Pulmonary artery endothelial cell (primary cell): ENCODE results near the gene PIK3R5. TPM values are rescaled to one million over a fixed set of nuclear protein-coding genes. Genes with fewer than 3 reads are reported as not detected.

Experiments
- DNase-seq: peaks from one replicate; pipeline ENCODE4 v3.0.0-alpha.2; 2011; ENCODE audit warnings: low read depth, low spot score
- total RNA-seq: library from RNA; depleted of rRNA; stranded (reverse); fragments of >200 nt; gene quantifications from 2 replicates; pipeline ENCODE4 v1.2.3, GENCODE V29; 2014

The PIK3R5 gene
- total RNA-seq, 1 donor from 2014 or later, result not detected

DNA sequence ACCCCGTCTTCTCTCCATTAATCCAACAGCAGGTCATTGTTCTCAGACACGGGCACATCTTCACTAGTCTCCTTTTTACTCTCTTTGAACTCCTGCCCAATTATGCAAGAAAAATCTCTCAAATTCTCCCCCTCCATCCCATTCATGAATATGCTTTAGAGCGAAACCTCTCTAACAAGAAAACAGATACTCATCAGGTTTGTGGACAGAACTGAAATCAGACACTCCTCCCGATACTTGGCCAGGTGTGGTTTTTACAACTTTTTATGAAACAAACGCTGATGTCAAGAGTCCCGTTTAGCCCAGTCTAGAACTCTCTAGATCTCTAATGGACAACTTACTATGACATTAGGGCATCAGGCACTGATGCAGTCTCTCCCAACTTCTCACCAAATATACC lies 40.9 kb downstream of the PIK3R5 start:
- DNase-seq, result no peak

- DNase-seq, result no peak
Observed at GRCh38 chr17:8923762-8924161, 41.7 kb downstream of the PIK3R5 start.

GRCh38 chr17:8922928-8923327 lies 42.6 kb downstream of the PIK3R5 start:
- DNase-seq, result no peak

GRCh38 chr17:8922451-8922850 lies 43.1 kb downstream of the PIK3R5 start:
- no peak for DNase-seq

DNA sequence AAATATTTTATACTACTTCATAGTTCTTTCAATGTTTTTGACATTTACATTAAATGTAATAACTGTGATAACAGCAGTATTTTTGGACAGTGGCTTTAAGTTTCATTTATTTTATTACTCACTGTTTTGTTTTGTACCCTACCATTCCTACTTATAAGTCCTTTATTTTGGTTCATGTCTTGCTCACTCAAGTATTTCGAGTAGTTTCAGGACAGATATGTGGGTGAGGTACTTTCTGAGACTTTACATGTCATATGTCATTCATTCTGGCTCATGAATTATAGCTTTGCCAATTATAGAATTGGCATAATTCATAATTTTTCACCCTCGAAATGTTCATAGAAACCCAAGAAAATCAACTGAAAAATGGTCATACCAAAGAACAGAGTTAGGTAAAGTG lies 44.4 kb downstream of the PIK3R5 start:
- DNase-seq, result no peak

DNA sequence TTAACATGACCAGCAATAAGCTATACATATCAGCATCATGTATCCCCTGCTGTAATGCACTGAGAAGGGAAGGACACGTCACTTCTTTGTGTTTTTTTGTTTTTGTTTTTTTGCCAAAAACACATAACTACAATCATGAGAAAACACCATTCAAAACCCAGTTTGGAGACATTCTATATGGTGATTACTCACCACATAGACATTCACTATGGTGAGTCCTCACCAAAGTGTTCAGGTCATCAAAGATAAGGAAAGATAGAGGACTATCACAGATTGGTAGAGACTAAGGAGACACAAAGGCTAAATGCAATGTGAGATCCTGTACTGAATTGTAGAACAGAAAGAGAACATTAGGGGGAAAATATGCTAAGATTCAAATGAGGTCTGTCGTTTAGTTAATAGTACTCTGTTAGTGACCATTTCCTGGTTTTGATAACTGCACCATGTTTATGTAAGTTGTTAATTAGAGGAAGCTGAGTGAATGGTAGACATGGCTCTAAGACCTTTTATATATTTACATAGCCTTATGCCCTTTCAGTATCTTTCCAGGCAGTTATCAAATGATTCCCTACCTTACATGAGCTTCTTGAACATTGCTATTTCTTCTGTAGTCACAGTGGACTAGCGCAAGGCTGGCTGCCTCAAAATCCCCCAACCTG lies 46.6 kb downstream of the PIK3R5 start:
- no peak for DNase-seq

DNA sequence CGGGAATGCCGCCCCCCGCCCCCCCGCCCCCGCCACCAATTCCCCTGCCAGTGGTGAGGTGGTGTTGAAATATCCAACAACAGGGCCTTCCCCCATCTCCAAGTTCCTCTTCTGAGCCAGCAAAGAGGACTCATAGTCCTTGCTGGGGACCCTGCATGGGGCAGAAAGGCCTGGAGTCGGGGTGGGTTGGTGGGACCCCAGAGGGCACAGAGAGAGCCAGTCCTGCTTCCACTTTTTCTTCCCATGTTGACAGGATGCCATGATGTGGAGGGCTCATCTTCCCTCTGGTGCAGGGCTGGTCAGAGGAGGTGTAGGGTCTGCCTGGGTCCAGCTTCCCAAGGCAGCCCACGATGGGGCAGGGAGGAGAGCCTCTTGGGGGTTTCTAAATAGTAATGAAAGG lies 49.0 kb downstream of the PIK3R5 start:
- no peak for DNase-seq

GRCh38 chr17:8914554-8914953 lies 51.0 kb downstream of the PIK3R5 start:
- no peak for DNase-seq

DNA sequence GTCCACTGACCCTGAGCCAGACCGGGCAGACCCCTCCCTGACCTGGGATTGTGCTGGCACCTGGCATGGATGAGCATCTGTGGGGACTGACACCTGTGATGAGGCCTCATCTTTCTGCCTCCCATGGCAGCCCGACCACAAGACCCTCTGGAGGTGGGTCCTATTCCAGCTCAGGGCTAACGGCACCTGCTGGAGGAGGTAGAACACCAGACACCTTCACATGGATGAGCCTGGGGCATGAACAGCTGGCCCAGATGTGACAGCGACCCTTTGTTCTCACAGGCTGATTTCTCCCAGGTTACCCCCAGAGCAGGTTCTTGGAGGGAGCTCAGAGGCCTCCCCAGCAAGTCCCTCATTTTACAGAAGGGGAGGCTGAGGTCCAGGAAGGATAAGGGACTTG lies 51.6 kb downstream of the PIK3R5 start:
- DNase-seq, result no peak

- DNase-seq, result no peak
Observed at GRCh38 chr17:8913091-8913490, 52.4 kb downstream of the PIK3R5 start.

DNA sequence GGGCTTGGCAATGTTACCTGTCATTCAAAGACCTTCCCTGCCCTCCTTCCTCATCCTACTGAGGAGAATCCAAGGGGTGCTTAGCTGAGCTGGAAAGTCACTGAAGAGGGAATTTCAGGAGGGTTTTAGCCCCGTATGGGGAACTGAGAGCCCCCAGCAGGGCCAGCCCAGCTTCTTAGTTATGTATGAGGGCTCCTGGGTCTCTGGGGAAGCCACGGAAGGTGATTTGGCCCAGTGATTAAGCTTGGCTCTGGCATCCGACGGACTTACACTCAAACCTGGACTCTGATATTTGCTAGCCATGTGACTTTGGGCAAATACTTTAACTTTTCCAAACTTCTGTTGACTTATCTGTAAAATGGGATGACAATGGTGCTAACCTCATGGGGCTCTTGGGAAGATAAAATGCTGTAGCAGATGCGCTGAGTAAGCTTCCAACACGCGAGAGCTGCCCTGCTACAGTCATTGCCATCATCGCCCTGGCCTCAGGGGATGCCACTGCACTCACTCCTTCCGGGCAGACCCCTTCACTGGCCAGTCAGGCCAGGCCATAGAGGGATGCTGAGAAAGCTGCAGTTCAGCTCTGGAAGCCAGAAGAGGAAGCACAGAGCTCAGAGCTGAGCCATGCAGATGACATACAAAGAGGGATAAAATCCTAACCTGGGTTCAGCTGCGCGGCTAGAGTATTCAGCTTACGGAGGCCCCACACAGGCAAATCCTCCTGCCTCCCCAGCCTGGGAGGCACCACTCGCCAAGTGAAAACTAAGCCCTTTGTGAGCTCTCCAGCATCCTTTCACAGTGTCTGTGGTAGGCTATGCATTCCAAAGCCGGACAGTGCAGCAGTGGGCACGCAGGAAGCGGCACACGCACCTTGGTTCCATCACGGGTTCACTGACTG lies 53.2 kb downstream of the PIK3R5 start:
- no peak for DNase-seq

- no peak for DNase-seq
Observed at GRCh38 chr17:8910969-8911604, 54.4 kb downstream of the PIK3R5 start.

GRCh38 chr17:8909586-8910270 lies 55.8 kb downstream of the PIK3R5 start:
- DNase-seq, result no peak

DNA sequence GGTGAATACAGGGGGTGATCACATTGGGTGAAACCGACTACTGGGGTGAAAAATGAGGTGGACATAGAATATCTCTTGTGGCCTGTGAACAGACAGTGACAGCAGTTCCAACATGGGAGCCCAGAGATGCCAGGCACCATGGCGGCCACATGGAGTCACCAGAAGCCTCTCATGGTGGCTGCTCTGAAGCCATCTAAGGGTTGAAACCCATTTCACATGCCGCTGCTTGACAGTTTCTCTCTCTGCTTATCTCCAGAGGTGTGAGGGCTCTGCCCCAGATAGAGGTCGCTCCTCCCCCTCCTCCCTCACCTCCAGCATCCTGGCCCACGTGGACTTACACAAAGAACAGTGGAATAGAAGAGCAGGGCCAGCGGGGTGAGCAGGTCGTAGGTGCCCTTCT lies 60.2 kb downstream of the PIK3R5 start:
- DNase-seq, result no peak

GRCh38 chr17:8904686-8905085 lies 60.8 kb downstream of the PIK3R5 start:
- no peak for DNase-seq

GRCh38 chr17:8904201-8904600 lies 61.3 kb downstream of the PIK3R5 start:
- no peak for DNase-seq

DNA sequence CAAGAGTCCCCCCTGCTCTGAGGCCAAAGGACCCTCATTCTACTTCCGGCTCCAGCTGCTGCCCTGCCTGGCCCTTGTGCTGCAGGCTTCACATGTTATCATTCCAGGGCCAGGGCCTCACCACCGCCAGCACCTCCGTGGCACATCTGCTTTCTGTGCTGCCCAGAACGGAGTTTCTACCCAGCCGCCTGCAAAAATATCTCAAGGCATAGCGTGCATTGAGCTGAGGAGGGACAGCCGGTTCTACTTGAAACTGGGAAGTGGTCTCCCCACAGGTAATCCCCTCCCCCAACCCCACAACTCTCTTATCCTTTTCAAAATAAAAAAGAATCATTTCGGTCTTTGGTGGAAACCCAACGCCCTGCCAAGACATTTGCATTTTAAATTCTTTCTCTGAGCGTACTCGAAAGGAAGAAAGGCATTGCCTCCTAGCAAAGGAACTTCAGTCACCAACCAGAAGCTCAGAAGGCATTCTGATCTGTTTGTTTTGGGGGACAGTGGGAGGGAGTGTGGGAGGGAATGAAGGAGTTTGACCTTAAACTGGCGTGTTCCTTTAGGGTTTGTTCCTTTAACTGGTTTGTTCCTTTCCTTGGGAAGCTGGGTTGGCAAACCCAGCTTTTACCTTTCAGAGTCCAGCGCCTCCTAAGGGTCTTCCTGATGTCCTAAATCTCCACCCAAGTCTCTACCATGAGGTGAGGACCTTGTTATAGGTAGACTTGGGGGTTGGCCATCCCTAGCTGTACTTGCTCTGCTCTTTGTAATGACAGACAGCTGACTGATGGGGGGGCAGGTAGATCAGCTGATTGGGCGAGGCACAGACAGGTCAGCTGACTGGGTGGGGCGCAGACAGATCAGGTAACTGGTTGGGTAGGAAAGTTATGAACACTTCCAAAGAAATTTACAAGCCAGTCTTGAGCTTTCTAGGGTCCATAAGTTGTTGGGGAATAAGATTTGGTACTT lies 64.6 kb downstream of the PIK3R5 start:
- no peak for DNase-seq

DNA sequence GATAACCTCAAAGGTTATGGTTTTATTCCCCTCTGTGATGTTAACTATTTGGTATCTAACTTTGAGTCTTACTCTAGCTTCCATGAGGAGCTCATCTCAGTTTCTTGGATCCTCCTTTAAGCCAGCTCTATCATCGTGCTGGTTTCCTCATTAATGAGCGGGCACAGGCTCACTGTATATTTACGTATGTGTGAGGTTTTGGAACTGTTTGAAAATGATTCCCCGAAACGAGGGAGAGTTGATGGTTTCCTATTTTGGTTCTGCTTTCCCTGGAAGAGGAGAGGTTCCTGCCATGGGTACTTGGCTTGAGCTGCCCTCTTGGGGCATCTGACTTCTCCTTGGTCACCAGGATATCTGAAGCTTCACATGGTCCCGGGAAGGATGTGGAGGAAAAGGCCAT lies 65.3 kb downstream of the PIK3R5 start:
- no peak for DNase-seq

DNA sequence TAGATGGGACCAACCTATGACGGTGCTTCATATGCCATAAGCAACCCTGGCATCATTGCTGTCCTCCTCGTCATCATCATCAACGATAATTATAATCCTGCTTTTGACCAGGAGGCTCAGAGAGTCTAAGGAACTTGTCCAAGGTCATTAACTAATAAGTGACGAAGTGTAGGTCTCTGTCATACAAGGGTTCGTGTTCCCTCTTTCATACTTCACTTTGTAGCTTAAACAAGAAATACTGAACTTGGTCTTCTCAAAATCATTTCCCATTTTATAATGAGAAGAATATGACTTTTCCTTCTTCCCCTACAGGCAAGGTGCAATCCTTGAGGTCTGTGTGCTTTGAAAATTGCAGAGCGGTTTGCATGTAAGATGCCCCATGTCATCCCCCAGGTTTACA lies 66.9 kb downstream of the PIK3R5 start:
- DNase-seq, result no peak

GRCh38 chr17:8898126-8898525 lies 67.4 kb downstream of the PIK3R5 start:
- no peak for DNase-seq
